ENCODE measurements around the gene MAT2A.
"Not testable (repeated sequence)": the region's sequence is repeated elsewhere in the genome, so short reads cannot be mapped to it uniquely, and the experiment has no call there.

Gene MAT2A

GRCh38 chr2:85524336-85524908 lies 14.5 kb upstream of the MAT2A start:
- no peak for DNase-seq

- DNase-seq = no peak
These were observed 13.9 kb upstream of the MAT2A start for GRCh38 chr2:85525029-85525428.

DNA sequence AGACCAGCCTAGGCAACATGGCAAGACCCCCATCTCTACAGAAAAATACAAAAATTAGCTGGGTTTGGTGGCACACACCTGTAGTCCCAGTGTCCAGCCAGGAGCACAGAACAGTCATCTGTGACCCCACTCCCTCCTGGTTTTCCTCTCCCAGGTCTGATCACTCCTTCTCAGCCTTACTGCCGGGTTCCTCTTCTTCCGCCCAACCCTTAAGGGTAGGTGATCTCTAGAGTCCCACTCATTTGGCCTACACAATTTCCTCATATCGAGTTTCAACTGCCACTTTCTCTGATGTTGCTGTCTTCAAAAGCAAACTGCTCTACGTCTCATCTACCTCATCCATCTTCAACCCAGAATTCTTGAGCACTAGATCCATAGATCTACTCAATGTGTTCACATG lies 13.4 kb upstream of the MAT2A start:
- DNase-seq = no peak

DNA sequence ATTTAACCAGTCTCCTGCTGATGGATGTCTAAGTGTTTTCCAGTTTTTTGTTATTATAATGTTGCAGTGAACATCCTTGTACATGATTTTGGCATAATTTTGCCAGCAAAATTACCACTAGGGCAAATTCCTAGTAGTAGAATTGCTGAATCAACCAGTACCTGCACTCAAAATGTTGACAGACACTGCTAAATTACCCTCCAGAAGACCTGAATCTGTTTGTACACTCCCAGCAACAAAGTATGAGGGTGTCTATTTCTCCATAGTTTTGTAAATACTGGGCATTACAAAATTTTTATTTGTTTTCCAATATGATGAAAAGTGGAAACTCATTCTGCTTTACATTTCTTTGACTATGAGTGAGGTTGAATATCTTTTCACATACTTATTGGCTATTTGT lies 11.2 kb upstream of the MAT2A start:
- no peak for DNase-seq

DNA sequence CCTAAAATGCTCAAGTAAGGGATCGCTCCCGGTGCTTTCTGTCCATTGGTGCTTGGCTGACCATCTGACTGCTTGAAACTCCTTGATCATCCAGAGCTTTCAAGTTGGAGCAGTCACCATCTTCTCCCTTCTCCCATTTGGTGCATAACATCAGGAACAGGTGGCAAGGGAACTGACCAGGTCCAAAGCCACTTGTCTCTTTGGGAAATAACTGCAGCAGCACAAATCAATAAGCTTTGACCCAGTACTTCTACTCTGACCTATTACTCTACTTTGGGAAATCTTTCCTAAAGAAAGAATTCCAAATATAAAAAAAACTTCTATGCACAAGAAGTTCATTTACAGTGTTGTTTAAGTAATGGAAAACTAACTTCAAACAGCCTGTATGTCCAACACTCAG lies 10.6 kb upstream of the MAT2A start:
- no peak for DNase-seq

DNA sequence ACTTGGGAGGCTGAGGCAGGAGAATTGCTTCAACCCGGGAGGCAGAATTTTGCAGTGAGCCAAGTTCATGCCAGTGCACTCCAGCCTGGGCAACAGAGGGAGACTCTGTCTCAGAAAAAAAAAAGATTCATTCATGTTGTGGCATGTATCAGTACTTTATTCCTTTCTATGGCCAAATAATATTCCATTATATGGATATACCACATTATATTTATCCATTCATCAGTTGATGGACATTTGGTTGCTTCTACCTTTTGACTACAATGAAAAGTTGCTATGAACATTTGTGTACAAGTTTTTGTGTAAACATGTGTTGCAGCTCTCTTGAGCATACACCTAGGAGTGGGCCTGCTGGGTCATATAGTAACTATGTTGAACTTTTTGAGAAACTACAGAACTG lies 9.2 kb upstream of the MAT2A start:
- no peak for DNase-seq

GRCh38 chr2:85531589-85531988 lies 7.4 kb upstream of the MAT2A start:
- DNase-seq = no peak

DNA sequence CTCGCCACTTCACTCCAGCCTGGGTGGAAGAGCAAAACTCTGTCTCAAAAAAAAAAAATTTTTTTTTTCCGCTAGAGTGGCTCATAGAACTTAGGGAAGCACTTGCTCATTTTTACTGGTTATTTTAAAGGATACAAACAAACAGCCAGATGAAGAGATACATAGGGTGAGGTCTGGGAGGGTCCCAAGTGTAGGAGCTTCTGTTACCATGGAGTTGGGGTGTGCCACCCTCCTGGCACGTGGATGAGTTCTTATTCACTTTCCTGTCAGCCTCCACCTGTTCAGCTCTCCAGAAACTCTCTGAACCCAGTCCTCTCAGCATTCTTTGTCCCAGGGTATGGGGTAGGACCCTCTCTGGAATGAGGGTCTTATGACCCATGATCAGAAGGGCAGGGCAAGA lies 4.9 kb upstream of the MAT2A start:
- DNase-seq = no peak

DNA sequence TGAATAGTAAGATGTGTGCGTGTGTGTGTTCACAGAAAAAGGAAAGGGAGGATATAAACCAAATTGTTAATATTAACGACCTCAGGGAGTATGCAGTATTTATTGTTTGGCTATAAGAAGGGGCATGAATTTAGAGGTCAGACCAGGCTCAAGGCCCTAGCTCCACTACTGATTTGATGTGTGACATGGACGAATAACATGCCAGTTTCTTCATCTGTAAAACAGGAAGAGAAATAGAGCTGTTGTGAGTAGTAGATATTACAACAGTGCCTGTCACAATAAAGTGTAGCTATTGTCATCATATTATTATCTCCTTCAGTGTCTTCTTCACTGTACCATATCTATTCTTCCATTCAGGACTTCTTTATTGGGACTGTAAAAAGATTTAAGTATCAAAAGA lies 4.1 kb upstream of the MAT2A start:
- no peak for DNase-seq

GRCh38 chr2:85536479-85536878 lies 2.5 kb upstream of the MAT2A start:
- DNase-seq = no peak

DNA sequence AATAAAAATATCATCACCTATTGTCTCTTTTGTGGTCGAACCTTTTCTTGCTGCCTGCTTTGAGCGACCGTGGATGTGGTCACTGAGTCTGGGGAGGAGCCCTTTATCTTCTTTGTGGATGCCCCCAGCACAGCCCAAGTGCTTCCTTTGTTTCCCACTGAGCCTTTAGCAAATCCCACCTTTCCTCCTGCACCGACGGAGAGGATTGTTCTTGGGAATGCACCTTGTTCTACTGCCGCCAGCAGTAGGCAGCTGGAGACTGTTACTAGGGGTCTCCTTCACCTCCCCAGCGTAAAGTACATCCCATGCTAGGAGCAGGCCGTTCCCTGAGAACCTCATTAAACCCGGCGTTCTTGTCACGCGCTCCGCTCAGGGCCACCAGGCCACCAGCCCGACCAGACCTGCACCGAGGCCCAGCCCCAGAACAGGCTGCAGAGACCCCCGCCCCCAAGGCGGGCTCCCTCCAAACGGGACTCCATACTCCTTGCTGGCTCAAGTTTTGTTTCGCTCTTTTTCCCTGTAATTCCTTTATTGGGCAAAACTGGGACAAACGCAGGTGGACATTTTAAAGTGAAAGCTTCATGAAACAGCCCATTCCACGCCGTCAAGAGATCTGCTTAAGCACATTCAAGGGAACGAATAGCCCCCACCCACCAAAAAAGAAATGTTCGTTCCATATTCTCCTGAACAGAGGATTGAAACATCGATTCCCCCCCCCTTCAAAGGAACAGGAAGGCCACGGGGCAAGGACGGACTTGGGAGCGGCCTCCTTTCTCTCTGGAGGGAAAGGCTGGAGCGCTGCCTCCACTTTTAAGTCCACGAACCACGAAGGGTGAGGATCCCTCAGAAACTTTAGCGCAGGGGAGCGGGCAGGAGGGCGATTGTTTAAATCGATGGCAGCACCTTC lies 1.1 kb upstream of the MAT2A start:
- DNase-seq = peak; percentile 54

DNA sequence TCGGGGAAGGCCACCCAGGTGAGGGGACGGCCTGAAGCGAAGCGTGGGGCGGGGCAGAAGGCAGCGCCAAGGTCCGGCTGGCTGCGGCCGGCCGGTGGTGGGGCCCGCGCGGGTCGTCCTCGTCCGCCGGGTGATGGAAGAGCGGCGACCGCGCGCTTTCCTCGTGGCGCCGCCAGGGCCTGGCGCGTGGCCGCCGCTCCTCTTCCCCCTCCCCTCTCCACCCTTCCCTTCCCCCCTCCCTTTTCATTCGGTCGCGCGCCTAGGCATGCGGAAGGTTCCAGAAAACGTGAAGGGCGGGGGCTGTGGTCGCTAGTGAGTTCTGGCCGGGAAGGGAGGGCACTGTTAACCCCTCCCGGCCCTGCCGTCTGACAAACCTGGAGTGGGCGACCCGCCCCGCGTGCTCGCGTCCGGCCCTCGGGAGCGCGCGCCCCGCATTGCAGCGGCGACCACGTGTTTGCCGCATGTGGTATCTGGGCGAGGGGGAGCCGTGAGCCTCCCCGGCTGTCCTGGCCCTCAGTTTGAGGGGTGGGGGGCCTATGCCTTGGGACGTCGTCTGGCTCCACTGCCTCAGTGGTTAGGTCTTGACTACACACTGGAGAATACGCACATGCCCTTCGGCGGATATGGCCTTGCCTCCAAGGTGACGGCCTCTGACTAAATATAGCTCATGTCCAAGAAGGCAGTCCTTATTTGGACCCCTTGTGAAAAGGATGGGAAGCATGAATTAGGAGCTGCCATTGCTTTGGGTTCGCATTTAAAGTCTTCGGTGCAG lies 579 bp downstream of the MAT2A start:
- DNase-seq = no peak

DNA sequence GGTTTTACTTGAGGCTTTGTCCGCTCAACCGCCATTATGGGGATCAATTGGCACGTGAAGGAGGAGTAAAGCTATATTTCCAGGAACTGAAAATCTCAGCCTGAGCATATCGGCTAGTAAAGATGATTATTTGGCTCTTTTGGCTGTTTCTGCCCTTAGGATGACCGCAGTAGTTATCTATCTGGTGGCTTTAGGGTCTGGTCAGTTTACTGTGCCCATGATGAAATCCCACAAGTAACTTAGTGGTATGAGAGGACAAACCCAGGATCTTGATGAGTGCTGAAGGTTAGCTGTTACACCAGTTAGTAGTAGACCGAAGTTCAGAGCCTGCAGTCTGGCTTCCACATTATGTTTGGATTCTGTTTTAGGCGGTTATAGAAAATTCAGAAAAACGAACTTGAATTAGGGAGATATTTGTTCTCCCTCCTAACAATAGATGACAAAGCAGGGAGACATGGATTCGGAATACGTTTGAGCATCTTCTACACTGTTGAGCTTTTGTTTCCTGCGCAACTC lies 1.2 kb downstream of the MAT2A start:
- DNase-seq = no peak

- DNase-seq = no peak
These were observed 2.3 kb downstream of the MAT2A start for GRCh38 chr2:85541262-85541661.

- DNase-seq = no peak
These were observed 2.9 kb downstream of the MAT2A start for GRCh38 chr2:85541753-85542457.

GRCh38 chr2:85542777-85543176 lies 3.8 kb downstream of the MAT2A start:
- no peak for DNase-seq

- DNase-seq = not testable (repeated sequence)
These were observed 5.3 kb downstream of the MAT2A start for GRCh38 chr2:85544254-85544691.

GRCh38 chr2:85544915-85545779 lies 6.2 kb downstream of the MAT2A start:
- DNase-seq = not testable (repeated sequence)

DNA sequence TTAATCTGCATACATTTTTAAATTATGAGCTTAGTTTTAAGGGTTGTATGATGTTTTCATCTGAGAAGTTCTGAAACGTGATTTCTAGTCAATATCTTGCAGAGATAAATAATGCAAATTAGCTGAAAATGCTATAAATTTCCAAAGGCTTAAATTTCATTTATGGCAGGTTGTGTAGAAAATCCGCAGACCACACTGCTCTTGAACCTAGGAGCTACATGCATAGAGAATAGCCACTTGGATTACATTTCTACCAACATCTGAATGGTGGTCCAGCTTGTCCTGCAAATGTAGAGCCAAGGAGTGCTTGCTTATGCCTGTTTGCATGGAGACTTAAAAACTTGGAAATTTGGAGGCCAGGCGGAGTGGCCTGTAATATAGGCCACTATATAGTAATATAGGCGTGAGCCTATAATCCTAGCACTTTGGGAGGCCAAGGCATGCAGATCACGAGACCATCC lies 6.8 kb downstream of the MAT2A start:
- DNase-seq = no peak

DNA sequence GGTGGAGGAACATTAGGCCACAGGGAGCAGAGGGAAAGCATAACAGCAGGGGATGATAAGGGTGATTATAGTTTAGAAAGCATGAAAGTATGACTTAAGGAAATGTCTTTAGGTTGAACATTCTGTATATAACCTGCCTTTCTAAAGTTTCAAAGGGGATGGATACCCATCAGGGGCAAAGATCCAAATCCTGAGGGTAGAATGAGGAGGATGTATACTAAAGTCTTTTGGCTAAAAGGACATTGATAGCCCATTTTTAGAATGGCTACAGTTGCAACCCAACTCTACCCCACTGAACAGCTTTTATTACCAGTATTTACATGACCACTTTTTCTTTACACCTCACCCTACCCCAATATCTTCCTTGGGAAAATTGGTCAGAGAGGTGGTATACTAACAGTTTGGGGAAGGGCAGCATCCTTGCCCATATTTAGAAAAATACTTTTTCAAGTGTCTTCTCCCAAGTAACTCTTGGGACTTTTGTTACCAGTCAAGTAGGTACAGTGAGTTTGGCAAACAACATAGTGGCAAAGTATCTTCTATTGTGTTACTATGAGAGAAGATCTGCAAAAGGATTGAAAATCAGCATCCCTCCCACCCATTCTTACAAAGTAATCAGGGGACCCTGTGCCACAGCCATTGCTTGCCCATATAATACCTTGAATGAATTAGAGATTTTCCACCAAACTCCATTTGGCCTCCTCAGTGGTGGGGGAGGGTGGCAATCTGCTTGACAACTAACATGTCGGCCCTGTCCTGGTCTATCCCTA lies 8.3 kb downstream of the MAT2A start:
- no peak for DNase-seq
